ENCODE data around the gene SLC44A5.

DNA sequence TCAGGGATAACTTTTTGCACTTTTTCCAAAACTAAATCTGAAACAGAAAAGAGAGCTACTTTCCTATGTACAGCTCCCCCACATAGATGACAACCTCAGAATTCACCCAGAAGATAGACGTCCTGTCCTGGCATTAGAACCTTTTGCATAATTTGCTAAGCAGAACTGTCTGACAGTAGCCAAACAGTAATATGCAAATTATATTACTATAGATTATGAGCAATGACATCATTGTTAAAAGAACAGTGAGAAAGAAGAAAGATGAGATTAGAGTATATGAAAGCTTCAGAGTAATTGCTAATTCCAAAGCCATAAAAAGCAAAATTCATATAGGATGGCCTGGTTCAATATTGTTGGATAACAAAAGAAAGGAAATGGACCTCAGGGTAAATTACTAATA, 43.7 kb downstream of the SLC44A5 start:
- TF ChIP-seq, protein P1, sequence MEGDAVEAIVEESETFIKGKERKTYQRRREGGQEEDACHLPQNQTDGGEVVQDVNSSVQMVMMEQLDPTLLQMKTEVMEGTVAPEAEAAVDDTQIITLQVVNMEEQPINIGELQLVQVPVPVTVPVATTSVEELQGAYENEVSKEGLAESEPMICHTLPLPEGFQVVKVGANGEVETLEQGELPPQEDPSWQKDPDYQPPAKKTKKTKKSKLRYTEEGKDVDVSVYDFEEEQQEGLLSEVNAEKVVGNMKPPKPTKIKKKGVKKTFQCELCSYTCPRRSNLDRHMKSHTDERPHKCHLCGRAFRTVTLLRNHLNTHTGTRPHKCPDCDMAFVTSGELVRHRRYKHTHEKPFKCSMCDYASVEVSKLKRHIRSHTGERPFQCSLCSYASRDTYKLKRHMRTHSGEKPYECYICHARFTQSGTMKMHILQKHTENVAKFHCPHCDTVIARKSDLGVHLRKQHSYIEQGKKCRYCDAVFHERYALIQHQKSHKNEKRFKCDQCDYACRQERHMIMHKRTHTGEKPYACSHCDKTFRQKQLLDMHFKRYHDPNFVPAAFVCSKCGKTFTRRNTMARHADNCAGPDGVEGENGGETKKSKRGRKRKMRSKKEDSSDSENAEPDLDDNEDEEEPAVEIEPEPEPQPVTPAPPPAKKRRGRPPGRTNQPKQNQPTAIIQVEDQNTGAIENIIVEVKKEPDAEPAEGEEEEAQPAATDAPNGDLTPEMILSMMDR (IDR thresholded peaks at IDR 0.05) = no peak
- TF ChIP-seq POLR2A (IDR thresholded peaks at IDR 0.05) = no peak

All from thyroid gland (tissue), 4 donors.